Measurements from ENCODE around the gene ANKRD49. TPM values are rescaled to one million over a fixed set of nuclear protein-coding genes. Genes with fewer than 3 reads are reported as not detected.

Gene ANKRD49
- total RNA-seq, 2 donors from 2014 or later, result 24.2 to 28.1 TPM

- Mint-ChIP-seq H3K27ac (no peak overlapping the region), H3K4me1 (ENCODE audit: low read depth) (no peaks in the 10 kb centered on the region), H3K27me3 (ENCODE audit: low read depth) (peaks cover 5% of the 10 kb centered on the region), H3K9me3 (no peaks in the 10 kb centered on the region), H3K36me3 (ENCODE audit: insufficient read depth in 2 of 2) (no peaks in the 10 kb centered on the region), H3K4me3 (no peak overlapping the region)
- DNase-seq (no peak), ATAC-seq (replicated peaks in 1 of 2) (no peak)
Observed at GRCh38 chr11:94536386-94536785, 42.6 kb downstream of the ANKRD49 start.

GRCh38 chr11:94537031-94537600, 43.3 kb downstream of the ANKRD49 start:
- DNase-seq (no peak), ATAC-seq (replicated peaks in 1 of 2) (no peak)
- Mint-ChIP-seq H3K4me3 (no peak overlapping the region), H3K9me3 (no peaks in the 10 kb centered on the region), H3K27ac (no peak overlapping the region), H3K4me1 (ENCODE audit: low read depth) (no peaks in the 10 kb centered on the region), H3K27me3 (ENCODE audit: low read depth) (peaks cover 5% of the 10 kb centered on the region), H3K36me3 (ENCODE audit: insufficient read depth in 2 of 2) (no peaks in the 10 kb centered on the region)

- DNase-seq, result no peak
- no peaks in the 10 kb centered on the region for H3K9me3 Mint-ChIP-seq
- H3K4me3 Mint-ChIP-seq, result no peak overlapping the region
- peaks cover 10% of the 10 kb centered on the region for H3K4me1 Mint-ChIP-seq (ENCODE audit: low read depth)
- no peak overlapping the region for H3K27ac Mint-ChIP-seq
- no peaks in the 10 kb centered on the region for H3K36me3 Mint-ChIP-seq (ENCODE audit: insufficient read depth in 2 of 2)
- no peak for ATAC-seq (replicated peaks in 1 of 2)
- peaks cover 5% of the 10 kb centered on the region for H3K27me3 Mint-ChIP-seq (ENCODE audit: low read depth)
Observed at GRCh38 chr11:94539420-94539819, 45.6 kb downstream of the ANKRD49 start.

GRCh38 chr11:94543695-94544645, 50.2 kb downstream of the ANKRD49 start, which contains the start of gene FUT4:
Gene FUT4, plus strand, starts transcription at chr11:94543921. Its CDS starts 213 bp downstream, at chr11:94544134.
- DNase-seq, result peak; percentile 82 to 84
- Mint-ChIP-seq H3K9me3 (no peaks in the 10 kb centered on the region), H3K36me3 (ENCODE audit: insufficient read depth in 2 of 2) (peaks cover 2% of the 10 kb centered on the region in 2 donors), H3K4me3 (peak within 1 kb of the TSS; percentile 99 to 100), H3K4me1 (ENCODE audit: low read depth) (peaks cover 39% of the 10 kb centered on the region), H3K27ac (peak within 1 kb of the TSS; percentile 100), H3K27me3 (ENCODE audit: low read depth) (peaks cover 5% of the 10 kb centered on the region)
- ATAC-seq (replicated peaks in 1 of 2), result peak; percentile 83 to 88

- no peaks in the 10 kb centered on the region for H3K9me3 Mint-ChIP-seq
- peaks cover 2% of the 10 kb centered on the region in 2 donors for H3K36me3 Mint-ChIP-seq (ENCODE audit: insufficient read depth in 2 of 2)
- H3K4me1 Mint-ChIP-seq (ENCODE audit: low read depth), result peaks cover 40% of the 10 kb centered on the region
- ATAC-seq (replicated peaks in 1 of 2) (peak in 1 of 2 donors; percentile 15), DNase-seq (no peak)
- H3K27ac Mint-ChIP-seq, result no peak overlapping the region
- peaks cover 5% of the 10 kb centered on the region for H3K27me3 Mint-ChIP-seq (ENCODE audit: low read depth)
- H3K4me3 Mint-ChIP-seq, result peak overlapping the region; percentile 68 to 85
Observed at GRCh38 chr11:94544646-94545263, 51.0 kb downstream of the ANKRD49 start.

GRCh38 chr11:94545264-94546161, 51.7 kb downstream of the ANKRD49 start:
- peaks cover 2% of the 10 kb centered on the region in 2 donors for H3K36me3 Mint-ChIP-seq (ENCODE audit: insufficient read depth in 2 of 2)
- no peaks in the 10 kb centered on the region for H3K27me3 Mint-ChIP-seq (ENCODE audit: low read depth)
- DNase-seq, result peak in 1 of 2 donors; percentile 1
- H3K27ac Mint-ChIP-seq, result no peak overlapping the region
- no peak for ATAC-seq (replicated peaks in 1 of 2)
- peak overlapping the region; percentile 68 to 85 for H3K4me3 Mint-ChIP-seq
- H3K4me1 Mint-ChIP-seq (ENCODE audit: low read depth), result peaks cover 47% of the 10 kb centered on the region
- no peaks in the 10 kb centered on the region for H3K9me3 Mint-ChIP-seq

- H3K36me3 Mint-ChIP-seq (ENCODE audit: insufficient read depth in 2 of 2), result peaks cover 2% of the 10 kb centered on the region in 2 donors
- DNase-seq (no peak), ATAC-seq (replicated peaks in 1 of 2) (no peak)
- H3K27me3 Mint-ChIP-seq (ENCODE audit: low read depth), result no peaks in the 10 kb centered on the region
- peak overlapping the region; percentile 68 to 85 for H3K4me3 Mint-ChIP-seq
- peaks cover 52% of the 10 kb centered on the region for H3K4me1 Mint-ChIP-seq (ENCODE audit: low read depth)
- H3K9me3 Mint-ChIP-seq, result no peaks in the 10 kb centered on the region
- H3K27ac Mint-ChIP-seq, result no peak overlapping the region
Observed at GRCh38 chr11:94546162-94546470, 52.3 kb downstream of the ANKRD49 start.

GRCh38 chr11:94546886-94547285, 53.1 kb downstream of the ANKRD49 start:
- H3K9me3 Mint-ChIP-seq, result no peaks in the 10 kb centered on the region
- peaks cover 2% of the 10 kb centered on the region in 2 donors for H3K36me3 Mint-ChIP-seq (ENCODE audit: insufficient read depth in 2 of 2)
- peaks cover 52% of the 10 kb centered on the region for H3K4me1 Mint-ChIP-seq (ENCODE audit: low read depth)
- peak overlapping the region; percentile 25 to 74 for H3K4me3 Mint-ChIP-seq
- peak overlapping the region; percentile 25 for H3K27ac Mint-ChIP-seq
- H3K27me3 Mint-ChIP-seq (ENCODE audit: low read depth), result no peaks in the 10 kb centered on the region
- ATAC-seq (replicated peaks in 1 of 2), result no peak
- peak in 1 of 2 donors; percentile 4 for DNase-seq

- no peak overlapping the region for H3K27ac Mint-ChIP-seq
- H3K27me3 Mint-ChIP-seq (ENCODE audit: low read depth), result no peaks in the 10 kb centered on the region
- DNase-seq (no peak), ATAC-seq (replicated peaks in 1 of 2) (no peak)
- H3K4me1 Mint-ChIP-seq (ENCODE audit: low read depth), result peaks cover 42% of the 10 kb centered on the region
- no peaks in the 10 kb centered on the region for H3K9me3 Mint-ChIP-seq
- no peak overlapping the region for H3K4me3 Mint-ChIP-seq
- peaks cover 2% of the 10 kb centered on the region in 2 donors for H3K36me3 Mint-ChIP-seq (ENCODE audit: insufficient read depth in 2 of 2)
Observed at GRCh38 chr11:94549146-94549545, 55.4 kb downstream of the ANKRD49 start.

Other genes with a start within 250 kb of the ANKRD49 start
- gene IZUMO1R, start 189.4 kb upstream of the ANKRD49 start, total RNA-seq, result not detected
- under 1 TPM; 0.12 to 0.19 TPM for gene GPR83, start 92.6 kb upstream of the ANKRD49 start, total RNA-seq
- 10 to 100 TPM; 43.8 to 49.1 TPM for gene MRE11, start 140 bp upstream of the ANKRD49 start, total RNA-seq
- not detected for gene C11orf97, start 18.5 kb downstream of the ANKRD49 start, total RNA-seq
- 1 to 10 TPM; 5.4 to 5.5 TPM for gene FUT4, start 49.9 kb downstream of the ANKRD49 start, total RNA-seq
- 1 to 10 TPM; 1.1 to 1.6 TPM for gene PIWIL4, start 73.4 kb downstream of the ANKRD49 start, total RNA-seq

Data from activated T-cell treated with anti-CD3 and anti-CD28 coated beads, Interleukin-2, amount 50 U/mL, for 72 hours (primary cell).